Fibroblast of pulmonary artery (primary cell): ENCODE data around the gene BCKDHB.
"Not testable (repeated sequence)": the region's sequence is repeated elsewhere in the genome, so short reads cannot be mapped to it uniquely, and the experiment has no call there.

Experiments used
- DNase-seq: peaks from one replicate; pipeline ENCODE4 v3.0.0-alpha.2; 2010; ENCODE audit warnings: low read depth
- H3K4me3 ChIP-seq: replicated peaks from 2 replicates; pipeline ENCODE4 v1.5.1; 2011; ENCODE audit warnings: low read depth, mild to moderate bottlenecking, control low read depth, low read length, moderate library complexity
- CTCF ChIP-seq: IDR thresholded peaks from 2 replicates; pipeline ENCODE4 v1.5.1; 2011; ENCODE audit warnings: mild to moderate bottlenecking, control low read depth, low read length, inconsistent platforms; ENCODE audit errors: missing control alignments

Gene BCKDHB

DNA sequence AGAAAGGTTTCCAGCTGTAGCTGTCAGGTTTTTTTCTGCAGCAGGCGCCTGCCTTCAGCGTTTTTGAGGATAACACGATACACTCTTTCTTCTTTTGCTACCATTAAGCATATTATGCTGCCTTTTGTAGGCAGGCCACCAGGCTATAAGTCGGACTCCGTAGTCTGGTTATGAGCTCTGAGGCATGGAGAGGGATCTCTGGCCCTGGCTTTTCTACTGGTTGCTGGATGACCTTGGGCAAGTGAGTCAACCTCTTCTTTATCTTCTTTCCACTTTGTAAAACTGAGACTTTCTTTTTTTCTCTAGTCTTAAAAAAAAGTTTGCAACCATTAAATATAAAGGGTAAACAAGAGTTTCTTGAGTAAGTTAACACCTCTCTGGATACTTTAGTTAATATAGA lies 120.2 kb downstream of the BCKDHB start:
- H3K4me3 ChIP-seq: no peak overlapping the region
- no peak for DNase-seq
- no peak for TF ChIP-seq CTCF

GRCh38 chr6:80227545-80228105 lies 121.2 kb downstream of the BCKDHB start:
- no peak for DNase-seq
- no peak for TF ChIP-seq CTCF
- no peak overlapping the region for H3K4me3 ChIP-seq

DNA sequence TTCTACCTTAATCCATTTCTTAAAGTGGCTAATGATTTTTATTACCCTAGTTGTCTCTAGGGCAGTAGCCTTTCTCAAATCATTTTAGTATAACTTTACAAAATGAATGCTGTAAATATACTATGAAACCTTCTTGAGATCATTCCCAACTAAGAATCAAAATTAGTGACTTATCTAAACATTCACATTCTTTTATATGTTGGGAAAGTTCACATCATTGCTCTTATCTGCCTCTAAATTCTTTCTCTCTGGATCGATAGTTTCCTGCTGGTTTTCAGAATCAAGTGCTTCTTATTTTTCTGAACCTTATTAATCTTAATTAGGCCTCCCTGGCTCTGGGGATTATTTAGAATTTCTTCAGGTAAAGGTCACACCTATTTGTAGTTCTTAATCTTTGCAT lies 126.8 kb downstream of the BCKDHB start:
- H3K4me3 ChIP-seq: no peak overlapping the region
- no peak for DNase-seq
- TF ChIP-seq CTCF: no peak

DNA sequence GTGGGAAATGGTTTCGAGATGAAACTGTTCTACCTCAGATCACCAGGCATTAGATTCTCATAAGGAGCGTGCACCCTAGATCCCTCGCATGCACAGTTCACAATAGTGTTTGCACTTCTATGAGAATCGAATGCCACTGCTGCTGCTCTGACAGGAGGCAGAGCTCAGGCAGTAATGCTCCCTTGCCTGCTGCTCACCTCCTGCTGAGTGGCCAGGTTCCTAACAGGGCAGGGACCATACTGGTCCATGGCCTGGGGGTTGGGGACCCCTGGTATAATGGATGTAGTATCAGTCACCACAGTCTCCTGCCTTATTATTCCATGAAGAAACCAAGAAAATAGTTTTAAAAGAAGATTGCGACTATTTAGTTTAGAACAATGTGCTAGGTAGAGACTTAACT lies 127.5 kb downstream of the BCKDHB start:
- no peak overlapping the region for H3K4me3 ChIP-seq
- TF ChIP-seq CTCF: no peak
- DNase-seq: no peak

DNA sequence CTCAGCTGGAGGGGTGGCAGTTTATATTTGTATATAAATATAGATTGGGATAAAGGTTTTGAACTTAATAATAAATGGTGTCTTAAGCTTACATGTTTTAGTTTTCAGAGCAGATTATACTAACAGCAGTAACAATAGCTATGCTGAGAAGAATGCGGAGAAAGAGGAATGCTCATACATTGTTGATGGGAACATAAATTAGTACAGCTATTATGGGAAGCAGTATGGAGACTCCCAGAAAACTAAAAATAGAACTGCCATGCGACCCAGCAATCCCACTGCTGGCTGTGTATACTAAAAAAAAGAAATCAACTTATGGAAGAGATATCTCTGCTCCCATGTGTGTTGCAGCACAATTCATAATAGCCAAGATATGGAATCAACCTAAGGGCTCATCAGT lies 127.9 kb downstream of the BCKDHB start:
- DNase-seq: no peak
- TF ChIP-seq CTCF: no peak
- H3K4me3 ChIP-seq: no peak overlapping the region

DNA sequence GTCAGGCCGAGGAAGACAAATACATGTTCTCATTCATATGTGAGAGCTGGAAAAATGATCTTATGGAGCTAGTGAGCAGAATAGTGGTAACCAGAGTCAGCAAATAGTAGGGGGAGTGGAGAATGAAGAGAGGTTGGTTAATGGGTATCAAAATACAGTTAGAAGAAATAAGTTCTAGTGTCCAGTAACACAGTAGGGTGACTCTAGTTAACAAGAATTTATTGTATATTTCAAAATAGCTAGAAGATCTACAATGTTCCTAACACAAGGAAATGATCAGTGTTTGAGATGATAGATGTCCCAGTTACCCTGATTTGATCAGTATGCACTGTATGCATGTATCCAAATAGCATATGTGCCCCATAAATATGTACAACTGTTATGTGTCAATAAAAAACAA lies 128.4 kb downstream of the BCKDHB start:
- no peak for TF ChIP-seq CTCF
- no peak for DNase-seq
- no peak overlapping the region for H3K4me3 ChIP-seq

GRCh38 chr6:80235647-80236046 lies 129.2 kb downstream of the BCKDHB start:
- DNase-seq: no peak
- no peak for TF ChIP-seq CTCF
- H3K4me3 ChIP-seq: no peak overlapping the region

DNA sequence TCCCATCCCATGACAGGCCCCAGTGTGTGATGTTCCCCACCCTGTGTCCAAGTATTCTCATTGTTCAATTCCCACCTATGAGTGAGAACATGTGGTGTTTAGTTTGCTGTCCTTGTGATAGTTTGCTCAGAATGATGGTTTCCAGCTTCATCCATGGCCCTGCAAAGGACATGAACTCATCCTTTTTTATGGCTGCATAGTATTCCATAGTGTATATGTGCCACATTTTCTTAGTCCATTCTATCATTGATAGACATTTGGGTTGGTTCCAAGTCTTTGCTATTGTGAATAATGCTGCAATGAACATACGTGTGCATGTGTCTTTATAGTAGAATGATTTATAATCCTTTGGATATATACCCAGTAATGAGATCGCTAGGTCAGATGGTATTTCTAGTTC lies 132.3 kb downstream of the BCKDHB start:
- not testable (repeated sequence) for DNase-seq, H3K4me3 ChIP-seq
